Embryonic facial prominence (tissue), 1 donor: ENCODE data around the gene PXDN.
"Not testable (repeated sequence)": the region's sequence is repeated elsewhere in the genome, so short reads cannot be mapped to it uniquely, and the experiment has no call there.

ENCODE experiments used
- DNase-seq: peaks from one replicate; pipeline ENCODE4 v3.0.0-alpha.2; 2016; ENCODE audit errors: extremely low spot score

PXDN gene

GRCh38 chr2:1681323-1682180 is 62.8 kb downstream of the PXDN start:
- DNase-seq = no peak

- no peak for DNase-seq
Measured at GRCh38 chr2:1681017-1681318, 63.3 kb downstream of the PXDN start.

GRCh38 chr2:1680222-1681016 is 63.9 kb downstream of the PXDN start:
- DNase-seq = no peak

- DNase-seq = not testable (repeated sequence)
Measured at GRCh38 chr2:1679488-1680039, 64.8 kb downstream of the PXDN start.

GRCh38 chr2:1679065-1679464 is 65.2 kb downstream of the PXDN start:
- not testable (repeated sequence) for DNase-seq

- DNase-seq = no peak
Measured at GRCh38 chr2:1678609-1679008, 65.7 kb downstream of the PXDN start.

GRCh38 chr2:1677821-1678165 is 66.5 kb downstream of the PXDN start:
- DNase-seq = no peak

GRCh38 chr2:1676913-1677820 is 67.1 kb downstream of the PXDN start:
- DNase-seq = no peak

GRCh38 chr2:1676091-1676912 is 68.0 kb downstream of the PXDN start:
- DNase-seq = no peak

GRCh38 chr2:1675633-1676032 is 68.7 kb downstream of the PXDN start:
- DNase-seq = no peak

- DNase-seq = no peak
Measured at GRCh38 chr2:1674766-1675397, 69.4 kb downstream of the PXDN start.

- DNase-seq = no peak
Measured at GRCh38 chr2:1674276-1674675, 70.0 kb downstream of the PXDN start.

GRCh38 chr2:1673160-1673944 is 71.0 kb downstream of the PXDN start:
- no peak for DNase-seq

- DNase-seq = no peak
Measured at GRCh38 chr2:1672738-1673137, 71.6 kb downstream of the PXDN start.

GRCh38 chr2:1671916-1672315 is 72.4 kb downstream of the PXDN start:
- no peak for DNase-seq

- no peak for DNase-seq
Measured at GRCh38 chr2:1670636-1671035, 73.7 kb downstream of the PXDN start.

- no peak for DNase-seq
Measured at GRCh38 chr2:1665761-1666505, 78.4 kb downstream of the PXDN start.

GRCh38 chr2:1664698-1665097 is 79.6 kb downstream of the PXDN start:
- DNase-seq = no peak

- DNase-seq = no peak
Measured at GRCh38 chr2:1664076-1664605, 80.2 kb downstream of the PXDN start.
